ENCODE results near the gene COL17A1. TPM values are rescaled to one million over a fixed set of nuclear protein-coding genes. Genes with fewer than 3 reads are reported as not detected.

The COL17A1 gene
- total RNA-seq, 1 donor from 2014 or later: 0.32 TPM

DNA sequence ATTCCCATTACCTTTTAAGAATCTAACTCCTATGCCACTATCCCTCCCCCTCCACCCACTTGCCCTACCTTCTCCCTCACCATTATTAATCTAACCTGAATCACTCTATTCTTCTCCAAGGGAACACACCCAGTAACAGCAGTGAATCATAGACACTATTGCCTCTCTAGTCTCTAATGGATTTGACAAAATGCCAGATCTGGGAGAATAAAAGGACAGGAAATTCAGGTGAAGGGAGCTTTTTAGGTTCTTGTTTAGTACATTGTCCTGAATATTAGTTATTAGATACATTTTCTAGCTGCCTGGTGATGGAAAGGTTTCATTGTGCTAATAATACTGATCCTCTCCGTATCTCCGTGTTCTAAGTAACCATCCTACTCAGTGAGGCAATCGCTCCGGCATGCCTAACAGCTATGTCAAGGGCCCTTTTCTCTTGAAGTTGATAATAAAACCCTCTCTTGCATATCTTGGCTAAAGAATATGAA, 32.2 kb upstream of the COL17A1 start:
- DNase-seq (no peak), ATAC-seq (peak in 1 of 2 donors; percentile 31)
- Histone ChIP-seq H3K4me1 (peaks cover 24% of the 10 kb centered on the region), H3K27ac (peak overlapping the region; percentile 44), H3K4me3 (no peak overlapping the region), H3K9me3 (no peaks in the 10 kb centered on the region), H3K36me3 (no peaks in the 10 kb centered on the region), H3K27me3 (ENCODE audit: low read depth) (no peaks in the 10 kb centered on the region)
- TF ChIP-seq, protein P1, sequence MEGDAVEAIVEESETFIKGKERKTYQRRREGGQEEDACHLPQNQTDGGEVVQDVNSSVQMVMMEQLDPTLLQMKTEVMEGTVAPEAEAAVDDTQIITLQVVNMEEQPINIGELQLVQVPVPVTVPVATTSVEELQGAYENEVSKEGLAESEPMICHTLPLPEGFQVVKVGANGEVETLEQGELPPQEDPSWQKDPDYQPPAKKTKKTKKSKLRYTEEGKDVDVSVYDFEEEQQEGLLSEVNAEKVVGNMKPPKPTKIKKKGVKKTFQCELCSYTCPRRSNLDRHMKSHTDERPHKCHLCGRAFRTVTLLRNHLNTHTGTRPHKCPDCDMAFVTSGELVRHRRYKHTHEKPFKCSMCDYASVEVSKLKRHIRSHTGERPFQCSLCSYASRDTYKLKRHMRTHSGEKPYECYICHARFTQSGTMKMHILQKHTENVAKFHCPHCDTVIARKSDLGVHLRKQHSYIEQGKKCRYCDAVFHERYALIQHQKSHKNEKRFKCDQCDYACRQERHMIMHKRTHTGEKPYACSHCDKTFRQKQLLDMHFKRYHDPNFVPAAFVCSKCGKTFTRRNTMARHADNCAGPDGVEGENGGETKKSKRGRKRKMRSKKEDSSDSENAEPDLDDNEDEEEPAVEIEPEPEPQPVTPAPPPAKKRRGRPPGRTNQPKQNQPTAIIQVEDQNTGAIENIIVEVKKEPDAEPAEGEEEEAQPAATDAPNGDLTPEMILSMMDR (IDR thresholded peaks at IDR 0.05): no peak
- intact Hi-C loops (cut with DNase I): no loop called here

DNA sequence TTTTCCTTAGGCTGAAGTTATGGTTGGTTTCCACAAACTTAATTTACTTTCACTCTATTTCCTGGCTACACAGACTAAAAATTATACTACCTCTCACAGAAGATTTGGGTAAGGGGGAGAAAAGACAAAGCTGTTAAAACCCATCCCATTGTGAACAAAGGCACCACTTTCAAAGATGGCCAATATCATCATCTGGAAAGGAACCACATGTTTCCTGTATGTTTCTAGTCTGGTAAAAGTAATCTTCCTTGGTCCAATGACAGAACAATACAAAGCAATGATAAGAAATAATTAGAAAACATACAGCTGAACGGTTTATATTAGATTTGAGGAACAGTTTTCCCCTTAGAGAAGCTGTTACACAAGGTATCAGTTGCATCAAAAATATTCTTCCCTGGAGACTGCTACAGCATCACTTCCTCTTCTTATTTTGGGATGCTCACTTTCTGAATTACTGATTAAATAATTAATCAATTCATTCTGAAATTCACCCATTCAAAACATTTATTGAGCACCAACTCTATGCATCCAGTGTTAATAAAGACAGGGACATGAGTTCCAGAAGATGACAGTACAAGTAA, 27.8 kb upstream of the COL17A1 start:
- intact Hi-C loops (cut with DNase I): no loop called here
- Histone ChIP-seq H3K36me3 (no peaks in the 10 kb centered on the region), H3K4me3 (no peak overlapping the region), H3K4me1 (peaks cover 9% of the 10 kb centered on the region), H3K9me3 (no peaks in the 10 kb centered on the region), H3K27ac (no peak overlapping the region), H3K27me3 (ENCODE audit: low read depth) (no peaks in the 10 kb centered on the region)
- TF ChIP-seq, protein P1 (IDR thresholded peaks at IDR 0.05): no peak
- no peak for DNase-seq
- ATAC-seq: no peak

DNA sequence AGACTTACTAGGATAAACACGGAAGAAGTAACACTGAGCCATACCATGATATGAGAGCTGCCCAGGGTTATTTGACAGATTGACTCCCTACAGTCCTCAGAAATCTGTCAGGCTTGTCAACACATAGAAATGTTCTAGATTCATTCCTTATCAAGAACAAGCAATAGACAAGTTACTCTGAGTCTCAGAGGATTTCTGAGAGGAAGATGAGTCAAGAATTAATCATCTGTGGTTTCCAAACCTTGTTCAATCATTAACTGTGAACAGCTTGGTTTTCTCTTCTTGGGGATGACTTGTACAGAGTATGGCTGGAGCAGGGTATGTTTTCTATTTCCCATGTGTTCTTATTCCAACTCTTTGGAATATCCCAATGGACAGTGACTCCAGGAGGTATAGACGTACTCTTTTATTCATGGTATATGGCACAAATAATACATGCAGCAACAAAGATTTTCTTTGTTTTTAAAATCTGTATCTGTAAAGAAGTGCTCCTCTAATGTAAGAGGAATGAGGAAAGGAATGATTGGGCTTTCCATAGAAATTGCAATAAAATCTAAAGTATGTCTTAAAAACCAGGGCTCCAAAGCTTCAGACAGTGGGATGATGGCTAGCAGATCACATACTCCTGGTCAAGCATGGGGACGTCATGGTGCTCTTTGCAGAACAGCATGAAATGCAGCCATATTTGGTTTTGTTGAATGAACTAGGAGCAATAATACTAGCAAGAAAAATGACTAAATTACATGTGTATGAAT, 24.4 kb upstream of the COL17A1 start:
- Histone ChIP-seq H3K9me3 (no peaks in the 10 kb centered on the region), H3K27ac (no peak overlapping the region), H3K36me3 (no peaks in the 10 kb centered on the region), H3K4me3 (no peak overlapping the region), H3K27me3 (ENCODE audit: low read depth) (no peaks in the 10 kb centered on the region), H3K4me1 (peaks cover 5% of the 10 kb centered on the region)
- DNase-seq: no peak
- intact Hi-C loops (cut with DNase I): no loop called here
- no peak for ATAC-seq
- TF ChIP-seq, protein P1 (IDR thresholded peaks at IDR 0.05): no peak

DNA sequence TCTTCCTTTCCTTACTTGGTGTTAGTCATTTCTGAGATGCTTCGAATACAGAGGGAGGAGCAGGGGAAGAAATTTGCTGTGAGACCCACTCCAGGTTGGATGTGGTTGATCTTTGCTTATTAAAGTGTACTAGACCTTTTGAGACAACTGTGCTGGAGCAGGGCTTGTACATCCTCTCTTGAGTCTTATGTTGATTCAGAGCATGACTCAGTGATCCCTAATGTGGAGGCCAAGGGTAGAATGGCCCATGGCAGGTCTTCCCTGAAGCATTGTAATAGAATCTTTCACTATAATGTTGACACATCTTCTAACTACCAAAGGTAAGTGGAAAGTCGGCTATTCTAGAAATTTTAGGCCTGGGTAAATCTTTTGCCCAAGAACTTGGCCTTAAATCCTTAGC, 19.2 kb upstream of the COL17A1 start:
- H3K9me3 ChIP-seq: no peaks in the 10 kb centered on the region
- H3K4me3 ChIP-seq: no peak overlapping the region
- H3K27me3 ChIP-seq (ENCODE audit: low read depth): no peaks in the 10 kb centered on the region
- intact Hi-C loops (cut with DNase I): no loop called here
- DNase-seq: no peak
- H3K4me1 ChIP-seq: no peaks in the 10 kb centered on the region
- TF ChIP-seq, protein P1 (IDR thresholded peaks at IDR 0.05): no peak
- ATAC-seq: no peak
- H3K27ac ChIP-seq: no peak overlapping the region
- no peaks in the 10 kb centered on the region for H3K36me3 ChIP-seq

DNA sequence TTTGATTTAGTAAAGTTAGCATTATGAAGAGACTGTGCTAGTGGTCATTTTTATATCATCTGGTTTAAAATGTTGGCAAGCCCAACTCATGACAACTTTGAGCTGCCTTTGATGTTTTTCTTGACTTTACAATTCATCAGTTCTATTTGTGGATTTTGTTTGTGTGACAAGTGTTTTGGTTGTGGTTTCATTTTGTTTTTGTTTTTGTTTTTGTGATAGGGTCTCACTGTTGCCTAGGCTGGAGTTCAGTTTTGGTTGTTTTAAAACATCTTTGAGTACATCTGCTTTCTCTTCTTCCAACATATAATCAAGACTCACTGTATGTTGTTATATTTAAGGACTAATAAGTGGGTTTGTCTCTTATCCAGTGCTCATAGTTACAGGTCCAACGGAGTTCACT, 18.7 kb upstream of the COL17A1 start:
- intact Hi-C loops (cut with DNase I): no loop called here
- Histone ChIP-seq H3K27ac (no peak overlapping the region), H3K27me3 (ENCODE audit: low read depth) (no peaks in the 10 kb centered on the region), H3K9me3 (no peaks in the 10 kb centered on the region), H3K36me3 (no peaks in the 10 kb centered on the region), H3K4me3 (no peak overlapping the region), H3K4me1 (no peaks in the 10 kb centered on the region)
- TF ChIP-seq, protein P1 (IDR thresholded peaks at IDR 0.05): no peak
- DNase-seq (no peak), ATAC-seq (no peak)

Data from lower lobe of right lung (tissue), 2 donors.